WTC11 (cell line): Measurements from ENCODE around the gene FCHSD2. TPM values are rescaled to one million over a fixed set of nuclear protein-coding genes. Genes with fewer than 3 reads are reported as not detected.

Experiments
- ATAC-seq: fragments of 200-7000 bp; cut with Tn5 transposase; 2 replicates; pipeline ENCODE4 v1.10.0; 2021; ENCODE audit warnings: mild to moderate bottlenecking, moderate library complexity
- CTCF ChIA-PET: fragments of 300-600 bp; sonication (Branson Sonifier 250); formaldehyde crosslinking; loops from one replicate; lab custom pipeline; 2021; ENCODE audit warnings: antibody characterized with exemption; lab: Charles Lee
- POLR2A ChIA-PET: fragments of 350-600 bp; sonication (Branson Sonifier 250); formaldehyde crosslinking; loops from one replicate; lab custom pipeline; 2021; ENCODE audit warnings: antibody characterized with exemption; lab: Charles Lee
- DNase-seq: peaks from one replicate; pipeline ENCODE4 v3.0.0; 2021; ENCODE audit warnings: low spot score
- H3K27ac Mint-ChIP-seq: 2 replicates; pipeline ENCODE4 v1.8.0; 2021; ENCODE audit warnings: mixed read lengths
- H3K27me3 Mint-ChIP-seq: 2 replicates; pipeline ENCODE4 v1.8.0; 2021; ENCODE audit warnings: low read depth, mild to moderate bottlenecking, moderate library complexity, mixed read lengths
- H3K36me3 Mint-ChIP-seq: 2 replicates; pipeline ENCODE4 v1.8.0; 2021; ENCODE audit warnings: mixed read lengths
- H3K4me1 Mint-ChIP-seq: 2 replicates; pipeline ENCODE4 v1.8.0; 2022; ENCODE audit warnings: mixed read lengths
- H3K4me3 Mint-ChIP-seq: 2 replicates; pipeline ENCODE4 v1.8.0; 2021; ENCODE audit warnings: mild to moderate bottlenecking, moderate library complexity, mixed read lengths
- H3K9me3 Mint-ChIP-seq: 2 replicates; pipeline ENCODE4 v1.8.0; 2021; ENCODE audit warnings: mixed read lengths
- CREB1 ChIP-seq: sonication (generic); formaldehyde crosslinking; IDR thresholded peaks from 2 replicates; pipeline ENCODE4 v1.8.0; 2023; ENCODE audit warnings: mild to moderate bottlenecking, missing genetic modification reagents
- E2F1 ChIP-seq: sonication (generic); formaldehyde crosslinking; IDR thresholded peaks from 2 replicates; pipeline ENCODE4 v1.8.0; 2022; ENCODE audit warnings: mild to moderate bottlenecking, missing genetic modification reagents
- ELF4 ChIP-seq: sonication (generic); formaldehyde crosslinking; IDR thresholded peaks from 2 replicates; pipeline ENCODE4 v1.8.1; 2022; ENCODE audit warnings: low read depth, mild to moderate bottlenecking, moderate library complexity, missing genetic modification reagents
- FOXP1 ChIP-seq: sonication (generic); formaldehyde crosslinking; IDR thresholded peaks from 2 replicates; pipeline ENCODE4 v1.8.0; 2022; ENCODE audit warnings: missing genetic modification reagents, mild to moderate bottlenecking, moderate library complexity, borderline replicate concordance
- GABPB1 ChIP-seq: sonication (generic); formaldehyde crosslinking; IDR thresholded peaks from 2 replicates; pipeline ENCODE4 v1.8.1; 2023; ENCODE audit warnings: mild to moderate bottlenecking, missing genetic modification reagents
- MAX ChIP-seq: sonication (generic); formaldehyde crosslinking; IDR thresholded peaks from 2 replicates; pipeline ENCODE4 v1.8.0; 2022; ENCODE audit warnings: mild to moderate bottlenecking, missing genetic modification reagents
- MLX ChIP-seq: sonication (generic); formaldehyde crosslinking; IDR thresholded peaks from 2 replicates; pipeline ENCODE4 v1.8.1; 2023; ENCODE audit warnings: mild to moderate bottlenecking, missing genetic modification reagents, moderate library complexity
- MXD4 ChIP-seq: fragments of 250-450 bp; sonication (Bioruptor Pico); IDR thresholded peaks from 2 replicates; pipeline ENCODE4 v1.8.0; 2021; ENCODE audit warnings: mild to moderate bottlenecking, moderate library complexity, borderline replicate concordance
- NFYB ChIP-seq: sonication (generic); formaldehyde crosslinking; conservative IDR thresholded peaks from 2 replicates; pipeline ENCODE4 v1.8.0; 2022; ENCODE audit warnings: low read depth, missing genetic modification reagents
- NR3C1 ChIP-seq: sonication (generic); formaldehyde crosslinking; conservative IDR thresholded peaks from 2 replicates; pipeline ENCODE4 v1.8.1; 2023; ENCODE audit warnings: low read depth, mild to moderate bottlenecking, missing genetic modification reagents
- OVOL2 ChIP-seq: fragments of 250-450 bp; sonication (Bioruptor Pico); IDR thresholded peaks from 2 replicates; pipeline ENCODE4 v1.9.0; 2021; ENCODE audit warnings: mild to moderate bottlenecking, borderline replicate concordance
- SMAD3 ChIP-seq: sonication (generic); formaldehyde crosslinking; IDR thresholded peaks from 2 replicates; pipeline ENCODE4 v1.8.0; 2022; ENCODE audit warnings: missing genetic modification reagents, mild to moderate bottlenecking, borderline replicate concordance
- STAT6 ChIP-seq: sonication (generic); formaldehyde crosslinking; conservative IDR thresholded peaks from 2 replicates; pipeline ENCODE4 v1.8.1; 2023; ENCODE audit warnings: mild to moderate bottlenecking, low read depth, missing genetic modification reagents, moderate library complexity
- ZMAT4 ChIP-seq: fragments of 250-450 bp; sonication (Bioruptor Pico); IDR thresholded peaks from 2 replicates; pipeline ENCODE4 v1.9.0; 2021; ENCODE audit warnings: mild to moderate bottlenecking
- ZNF138 ChIP-seq: sonication (generic); formaldehyde crosslinking; conservative IDR thresholded peaks from 2 replicates; pipeline ENCODE4 v1.8.1; 2022; ENCODE audit warnings: mild to moderate bottlenecking, moderate library complexity, missing genetic modification reagents
- ZNF219 ChIP-seq: sonication (generic); formaldehyde crosslinking; IDR thresholded peaks from 2 replicates; pipeline ENCODE4 v1.8.0; 2023; ENCODE audit warnings: missing genetic modification reagents, mild to moderate bottlenecking, borderline replicate concordance
- ZNF232 ChIP-seq: sonication (generic); formaldehyde crosslinking; IDR thresholded peaks from 2 replicates; pipeline ENCODE4 v1.8.0; 2022; ENCODE audit warnings: mild to moderate bottlenecking, missing genetic modification reagents
- ZNF396 ChIP-seq: fragments of 250-450 bp; sonication (Bioruptor Pico); IDR thresholded peaks from 2 replicates; pipeline ENCODE4 v1.8.0; 2021; ENCODE audit warnings: mild to moderate bottlenecking, moderate library complexity, borderline replicate concordance
- ZNF425 ChIP-seq: fragments of 250-450 bp; sonication (Bioruptor Pico); conservative IDR thresholded peaks from 2 replicates; pipeline ENCODE4 v1.9.0; 2021; ENCODE audit warnings: mild to moderate bottlenecking
- ZNF512 ChIP-seq: sonication (generic); formaldehyde crosslinking; IDR thresholded peaks from 2 replicates; pipeline ENCODE4 v1.8.1; 2022; ENCODE audit warnings: missing genetic modification reagents, borderline replicate concordance
- ZSCAN18 ChIP-seq: fragments of 250-450 bp; sonication (Bioruptor Pico); IDR thresholded peaks from 2 replicates; pipeline ENCODE4 v2.1.2; 2022; ENCODE audit warnings: mild to moderate bottlenecking, moderate library complexity
- total RNA-seq: library from RNA; stranded (reverse); gene quantifications from 3 replicates; pipeline ENCODE4 v1.2.3, GENCODE V29; 2021

FCHSD2 gene
- total RNA-seq, 1 experiment from 2014 or later = 10.1 TPM

GRCh38 chr11:73159297-73159696 is 17.2 kb upstream of the FCHSD2 start (continued):
- TF ChIP-seq MLX (CRISPR knock-in tag) (no peak), GABPB1 (CRISPR knock-in tag) (no peak), STAT6 (CRISPR knock-in tag) (no peak), ZMAT4 (CRISPR knock-in tag) (no peak), ZNF396 (no peak)

- H3K36me3 Mint-ChIP-seq = no peaks in the 10 kb centered on the region
- ChIA-PET CTCF (interaction anchor here (1.1 to 1.9 kb wide), 4 partner anchors 11 to 365 kb away, joined by 3 to 9 read pairs (median 4); partner anchors contain the start of genes FCHSD2 and STARD10), POLR2A (no interaction called here)
- DNase-seq (no peak), ATAC-seq (no peak)
- H3K4me1 Mint-ChIP-seq = peaks cover 6% of the 10 kb centered on the region
- no peak overlapping the region for H3K27ac Mint-ChIP-seq
- H3K9me3 Mint-ChIP-seq = peaks cover 9% of the 10 kb centered on the region
- H3K27me3 Mint-ChIP-seq = no peaks in the 10 kb centered on the region; the same call in 1 of the 2 replicates
- H3K4me3 Mint-ChIP-seq = no peak overlapping the region
- TF ChIP-seq MAX (CRISPR knock-in tag) (no peak), FOXP1 (CRISPR knock-in tag) (no peak), SMAD3 (CRISPR knock-in tag) (no peak), ZNF219 (CRISPR knock-in tag) (no peak), OVOL2 (CRISPR knock-in tag) (no peak), NFYB (CRISPR knock-in tag) (no peak), ZSCAN18 (CRISPR knock-in tag) (no peak), ZNF138 (no peak), CREB1 (CRISPR knock-in tag) (no peak), NR3C1 (CRISPR knock-in tag) (no peak), ELF4 (no peak), ZNF512 (CRISPR knock-in tag) (no peak), ZNF425 (CRISPR knock-in tag) (no peak), E2F1 (CRISPR knock-in tag) (no peak), MXD4 (no peak), ZNF232 (CRISPR knock-in tag) (no peak)
These were observed 16.4 kb upstream of the FCHSD2 start for GRCh38 chr11:73158356-73159051.
